Esophagus muscularis mucosa (tissue), 4 donors: ENCODE measurements around the gene SIAH2. TPM values are rescaled to one million over a fixed set of nuclear protein-coding genes. Genes with fewer than 3 reads are reported as not detected.

Experiments
- DNase-seq: peaks from one replicate; pipeline ENCODE4 v3.0.0-alpha.2; 2017; ENCODE audit errors: extremely low spot score
- H3K27ac ChIP-seq, 4 donors: fragments of 200-600 bp; sonication (generic); replicated peaks in 1 of 4; 1 replicate in 3 of 4; 2 replicates in 1 of 4; pipeline ENCODE4 v1.5.1; 2016 to 2019; ENCODE audit warnings: mild to moderate bottlenecking in 1 of 4
- H3K27me3 ChIP-seq, 4 donors: fragments of 200-600 bp; sonication (generic); one replicate each; pipeline versions ENCODE4 v1.5.1 to v1.6.0; 2016 to 2019
- H3K36me3 ChIP-seq, 4 donors: fragments of 200-600 bp; sonication (generic); one replicate each; pipeline ENCODE4 v1.5.1; 2016 to 2019
- H3K4me1 ChIP-seq, 4 donors: fragments of 200-600 bp; sonication (generic); one replicate each; pipeline ENCODE4 v1.5.1; 2016 to 2019
- H3K4me3 ChIP-seq, 4 donors: fragments of 200-600 bp; sonication (generic); 1 replicate in 2 of 4; 2 replicates in 2 of 4; pipeline ENCODE4 v1.5.1; 2016 to 2019; ENCODE audit warnings: mild to moderate bottlenecking in 4 of 4, moderate library complexity in 1 of 4
- H3K9me3 ChIP-seq, 4 donors: fragments of 200-600 bp; sonication (generic); 1 replicate in 3 of 4; 2 replicates in 1 of 4; pipeline ENCODE4 v1.5.1; 2016 to 2019
- CTCF ChIP-seq, 3 experiments: fragments of 200-600 bp in 2 of 3; fragments of 450-650 bp in 1 of 3; sonication (generic) in 2 of 3; IDR thresholded peaks; one replicate each; pipeline ENCODE4 v1.5.1; 2017 to 2019; ENCODE audit warnings: antibody characterized with exemption in 3 of 3, mild to moderate bottlenecking in 2 of 3, moderate library complexity in 1 of 3
- EP300 ChIP-seq: sonication (generic); formaldehyde crosslinking; IDR thresholded peaks from one replicate; pipeline ENCODE4 v1.6.1; 2017; ENCODE audit warnings: antibody characterized with exemption
- POLR2A ChIP-seq: fragments of 450-650 bp; IDR thresholded peaks from one replicate; pipeline ENCODE4 v1.6.1; 2017; ENCODE audit warnings: antibody characterized with exemption, moderate library complexity, mild to moderate bottlenecking, low read depth
- POLR2AphosphoS5 ChIP-seq, 2 donors: sonication (generic); formaldehyde crosslinking; IDR thresholded peaks; one replicate each; pipeline ENCODE4 v1.6.1; 2017; ENCODE audit warnings: antibody characterized with exemption in 2 of 2
- WGBS: methylation state at CpG from one replicate; pipeline ENCODE4 v1.1.5; 2018; 5-methylcytosine and 5-hydroxymethylcytosine counted together
- intact Hi-C: fragments of 100-400 bp; cut with DNase I; formaldehyde crosslinking; loops from one replicate; pipeline ENCODE4 v1.15.1; 2023
- total RNA-seq, 4 donors: library from RNA; depleted of rRNA; stranded (reverse); fragments of >200 nt; gene quantifications; one replicate each; pipeline versions ENCODE4 v1.1.0 to v1.2.1, GENCODE V29; 2016

Gene SIAH2
- total RNA-seq, 4 donors from 2014 or later = 27.8 to 55.8 (median 43.3) TPM

- no peak overlapping the region for H3K4me3 ChIP-seq
- no peaks in the 10 kb centered on the region for H3K9me3 ChIP-seq
- intact Hi-C loops = no loop called here
- 79% methylated on average over 4 of the region's 4 CpGs for WGBS
- peak; percentile 19 for DNase-seq
- TF ChIP-seq CTCF (IDR thresholded peaks at IDR 0.05) = no peak
- no peak for TF ChIP-seq POLR2A
- H3K36me3 ChIP-seq = no peaks in the 10 kb centered on the region
- H3K27me3 ChIP-seq = no peaks in the 10 kb centered on the region
- no peak overlapping the region for H3K27ac ChIP-seq
- H3K4me1 ChIP-seq = no peaks in the 10 kb centered on the region
Observed at GRCh38 chr3:150793641-150794040, 30.7 kb upstream of the SIAH2 start.

GRCh38 chr3:150790629-150791028 is 27.7 kb upstream of the SIAH2 start:
- no peaks in the 10 kb centered on the region for H3K9me3 ChIP-seq
- no peaks in the 10 kb centered on the region for H3K36me3 ChIP-seq
- peaks cover 0 to 3% (median 0%) of the 10 kb centered on the region in 4 donors for H3K4me1 ChIP-seq
- TF ChIP-seq POLR2A = no peak
- no peak for TF ChIP-seq EP300
- no peak for TF ChIP-seq POLR2AphosphoS5 (IDR thresholded peaks at IDR 0.05)
- TF ChIP-seq CTCF (IDR thresholded peaks at IDR 0.05) = no peak
- DNase-seq = no peak
- intact Hi-C loops = no loop called here
- no peak overlapping the region for H3K4me3 ChIP-seq
- H3K27ac ChIP-seq = no peak overlapping the region
- peaks cover 0 to 8% (median 0%) of the 10 kb centered on the region in 4 donors for H3K27me3 ChIP-seq

- 75% methylated on average over 4 of the region's 4 CpGs for WGBS
Observed at GRCh38 chr3:150789451-150789850, 26.5 kb upstream of the SIAH2 start.

GRCh38 chr3:150787741-150788370 is 24.9 kb upstream of the SIAH2 start:
- WGBS = 17% methylated on average over 3 of the region's 10 CpGs
- intact Hi-C loops = loop anchor here (5.0 kb wide), 2 partner anchors 79 to 359 kb away; no protein-coding TSS in a partner anchor
- TF ChIP-seq POLR2AphosphoS5 (IDR thresholded peaks at IDR 0.05) = no peak
- no peak for TF ChIP-seq POLR2A
- TF ChIP-seq EP300 = no peak
- peak; percentile 81 to 91 (median 89) for TF ChIP-seq CTCF (IDR thresholded peaks at IDR 0.05)
- no peak overlapping the region for H3K27ac ChIP-seq
- no peaks in the 10 kb centered on the region for H3K36me3 ChIP-seq
- no peak overlapping the region for H3K4me3 ChIP-seq
- H3K9me3 ChIP-seq = no peaks in the 10 kb centered on the region
- DNase-seq = no peak
- peaks cover 0 to 3% (median 0%) of the 10 kb centered on the region in 4 donors for H3K4me1 ChIP-seq
- peaks cover 0 to 10% (median 0%) of the 10 kb centered on the region in 4 donors for H3K27me3 ChIP-seq

More at GRCh38 chr3:150789451-150789850, 26.5 kb upstream of the SIAH2 start:
- H3K36me3 ChIP-seq = no peaks in the 10 kb centered on the region
- H3K27ac ChIP-seq = no peak overlapping the region
- intact Hi-C loops = loop anchor here (5.0 kb wide), 2 partner anchors 78 to 358 kb away; no protein-coding TSS in a partner anchor
- peaks cover 0 to 10% (median 0%) of the 10 kb centered on the region in 4 donors for H3K27me3 ChIP-seq
- no peak for TF ChIP-seq POLR2A
- no peak for TF ChIP-seq POLR2AphosphoS5 (IDR thresholded peaks at IDR 0.05)
- no peak for TF ChIP-seq CTCF (IDR thresholded peaks at IDR 0.05)
- TF ChIP-seq EP300 = no peak
- DNase-seq = no peak
- H3K4me3 ChIP-seq = no peak overlapping the region
- peaks cover 0 to 3% (median 0%) of the 10 kb centered on the region in 4 donors for H3K4me1 ChIP-seq
- H3K9me3 ChIP-seq = no peaks in the 10 kb centered on the region
